A549 treated with Hydrocortisone at 1 μM for 4 hours (cell line): ENCODE data around the gene TRIM37. TPM values are rescaled to one million over a fixed set of nuclear protein-coding genes. Genes with fewer than 3 reads are reported as not detected.

Experiments
- total RNA-seq: library from RNA; stranded (reverse); fragments of 200-300 nt; extraction: Qiagen RNA extraction; gene quantifications from 5 replicates; pipeline ENCODE4 v1.2.3, GENCODE V29; 2022

The TRIM37 gene, protein sequence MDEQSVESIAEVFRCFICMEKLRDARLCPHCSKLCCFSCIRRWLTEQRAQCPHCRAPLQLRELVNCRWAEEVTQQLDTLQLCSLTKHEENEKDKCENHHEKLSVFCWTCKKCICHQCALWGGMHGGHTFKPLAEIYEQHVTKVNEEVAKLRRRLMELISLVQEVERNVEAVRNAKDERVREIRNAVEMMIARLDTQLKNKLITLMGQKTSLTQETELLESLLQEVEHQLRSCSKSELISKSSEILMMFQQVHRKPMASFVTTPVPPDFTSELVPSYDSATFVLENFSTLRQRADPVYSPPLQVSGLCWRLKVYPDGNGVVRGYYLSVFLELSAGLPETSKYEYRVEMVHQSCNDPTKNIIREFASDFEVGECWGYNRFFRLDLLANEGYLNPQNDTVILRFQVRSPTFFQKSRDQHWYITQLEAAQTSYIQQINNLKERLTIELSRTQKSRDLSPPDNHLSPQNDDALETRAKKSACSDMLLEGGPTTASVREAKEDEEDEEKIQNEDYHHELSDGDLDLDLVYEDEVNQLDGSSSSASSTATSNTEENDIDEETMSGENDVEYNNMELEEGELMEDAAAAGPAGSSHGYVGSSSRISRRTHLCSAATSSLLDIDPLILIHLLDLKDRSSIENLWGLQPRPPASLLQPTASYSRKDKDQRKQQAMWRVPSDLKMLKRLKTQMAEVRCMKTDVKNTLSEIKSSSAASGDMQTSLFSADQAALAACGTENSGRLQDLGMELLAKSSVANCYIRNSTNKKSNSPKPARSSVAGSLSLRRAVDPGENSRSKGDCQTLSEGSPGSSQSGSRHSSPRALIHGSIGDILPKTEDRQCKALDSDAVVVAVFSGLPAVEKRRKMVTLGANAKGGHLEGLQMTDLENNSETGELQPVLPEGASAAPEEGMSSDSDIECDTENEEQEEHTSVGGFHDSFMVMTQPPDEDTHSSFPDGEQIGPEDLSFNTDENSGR
- total RNA-seq = 17.8 to 26.1 TPM (median 21.9 TPM) in 5 replicates

DNA sequence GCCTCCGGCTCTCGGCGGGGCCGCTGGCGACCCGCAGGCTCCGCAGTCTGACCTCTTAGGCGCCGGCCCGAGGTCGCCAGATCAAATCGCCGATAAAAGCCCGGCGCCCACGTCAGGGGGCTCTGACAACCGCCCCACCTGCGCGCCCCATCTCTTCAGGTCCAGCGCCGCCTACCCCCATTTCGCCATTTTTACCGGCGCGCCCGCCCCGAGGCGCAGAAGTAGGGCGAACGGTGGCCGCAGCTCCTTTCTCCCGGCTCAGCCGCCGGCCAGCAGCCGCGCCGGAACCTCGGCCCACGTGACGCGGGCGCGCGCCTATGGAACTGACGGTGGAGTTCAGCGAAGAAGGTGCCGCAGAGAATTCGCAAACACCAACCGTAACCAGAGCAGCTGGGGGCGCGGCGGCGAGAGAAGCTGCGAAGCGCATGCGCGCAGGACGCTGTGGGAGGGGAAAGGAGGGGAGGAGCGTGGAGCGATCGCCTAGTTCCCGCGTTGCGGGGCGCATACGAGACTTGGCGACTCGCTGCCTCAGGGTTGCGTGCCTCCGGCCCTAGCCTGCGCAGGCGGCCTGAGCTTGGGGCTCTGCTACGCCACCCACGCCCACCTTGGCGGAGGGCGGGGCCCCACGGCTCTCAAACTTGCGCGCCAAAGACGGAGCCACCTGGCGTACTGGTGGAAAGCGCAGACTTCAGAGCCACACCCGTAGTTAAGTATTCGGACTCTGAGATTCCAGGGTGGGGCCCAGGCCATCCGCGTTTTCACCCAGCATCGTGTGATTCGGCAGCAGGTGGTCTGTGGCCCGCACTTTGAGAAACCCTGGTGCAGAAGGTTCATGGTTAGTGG, at the start of gene TRIM37:
Gene TRIM37 (minus strand): TSS at position 418 of the 843 bp plus-strand sequence. CDS start 419 bp downstream, outside the sequence.

DNA sequence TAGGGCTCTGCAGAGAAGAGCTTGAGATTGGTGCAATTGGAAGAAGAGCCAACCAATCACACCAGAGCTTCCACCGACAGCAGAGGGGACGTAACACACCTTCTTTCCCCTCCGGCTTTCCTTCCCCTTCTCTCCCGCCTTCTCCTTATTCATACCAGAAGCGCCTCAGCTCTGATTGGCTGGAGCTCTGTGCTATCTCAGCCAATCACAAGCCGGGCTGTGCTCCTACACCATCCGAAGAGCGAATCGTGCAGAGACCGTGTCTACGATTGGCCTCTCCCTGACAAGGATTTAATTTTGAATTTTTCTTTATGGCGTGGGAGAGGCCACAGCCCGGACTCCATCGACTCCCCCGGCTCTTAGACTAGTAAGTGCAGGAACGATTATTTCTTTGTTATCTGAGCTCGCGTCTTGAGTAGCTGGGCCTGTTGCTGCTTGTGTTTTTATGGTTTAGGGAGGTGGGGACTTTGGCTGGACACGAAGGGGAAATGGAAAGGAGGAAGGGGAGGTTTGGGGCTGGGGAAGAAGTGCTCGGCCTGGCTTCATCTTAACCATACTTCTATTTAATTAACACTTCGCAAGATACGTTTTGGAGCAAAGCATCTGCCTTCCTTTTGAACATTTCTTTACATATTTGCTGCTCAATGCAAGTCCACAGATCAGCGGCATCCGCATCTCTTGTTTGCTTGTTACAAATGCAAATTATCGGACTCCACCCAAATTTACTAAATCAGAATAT, 48.9 kb upstream of the TRIM37 start, which contains the start of gene PRR11:
Gene PRR11 (plus strand): TSS at position 308 of the 739 bp plus-strand sequence. CDS start 14,007 bp downstream, outside the sequence.

DNA sequence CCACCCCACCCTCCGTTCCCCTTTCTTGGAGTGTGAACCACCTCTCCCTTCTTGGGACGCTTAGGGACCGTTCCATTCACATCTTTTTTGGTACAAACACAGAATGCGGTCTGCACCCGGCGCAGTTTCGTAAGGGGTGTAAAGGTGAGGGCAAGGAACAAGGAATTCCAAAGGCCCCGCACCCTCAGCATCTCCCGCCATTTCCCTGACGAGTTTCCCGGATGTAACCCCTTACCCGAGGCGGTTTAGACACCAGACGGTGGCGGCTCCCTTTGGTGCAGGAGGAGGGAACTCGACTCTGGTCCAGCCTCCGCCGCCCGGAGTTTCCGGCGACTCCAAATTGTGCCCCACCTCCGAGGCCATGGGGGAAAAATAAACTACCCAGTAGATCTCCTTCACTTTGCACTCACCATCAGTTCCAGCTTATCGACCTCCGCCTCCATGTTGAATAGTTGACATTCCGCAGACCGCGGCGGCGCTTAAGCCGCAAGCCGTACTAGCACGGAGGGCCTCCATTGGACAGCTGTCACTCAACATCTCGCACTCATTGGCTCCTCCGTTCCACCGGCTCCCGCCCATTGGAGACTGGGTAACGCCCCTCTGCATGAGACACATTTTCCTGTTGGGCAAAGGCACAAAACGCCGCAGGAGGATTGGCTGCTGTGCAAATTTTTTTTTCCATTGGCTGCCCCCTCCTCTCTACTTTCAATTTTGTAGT, 48.2 kb upstream of the TRIM37 start, which contains the start of gene SKA2:
Gene SKA2 (minus strand): TSS at position 466 of the 718 bp plus-strand sequence. CDS start 23 bp downstream, at position 443.

Other genes with a start within 250 kb of the TRIM37 start
- gene SKA2, start 48.3 kb upstream of the TRIM37 start, total RNA-seq = 88.9 to 146 TPM (median 101 TPM) in 5 replicates
- 47.2 to 64.9 TPM (median 54.9 TPM) in 5 replicates for gene PRR11, start 48.9 kb upstream of the TRIM37 start, total RNA-seq
- gene SMG8, start 103.2 kb upstream of the TRIM37 start, total RNA-seq = 26.2 to 34.6 TPM (median 27.0 TPM) in 5 replicates
- gene GDPD1, start 113.6 kb upstream of the TRIM37 start, total RNA-seq = 0.51 to 1.1 TPM (median 0.77 TPM) in 5 replicates
- 2.0 to 3.2 TPM (median 2.8 TPM) in 5 replicates for gene YPEL2, start 224.8 kb upstream of the TRIM37 start, total RNA-seq